Upper lobe of right lung (tissue), 1 donor: ENCODE data around the gene RGS6. TPM values are rescaled to one million over a fixed set of nuclear protein-coding genes. Genes with fewer than 3 reads are reported as not detected.
A peak's percentile ranks its signal among the peaks of the same experiment; 100 is the strongest.

ENCODE experiments used
- ATAC-seq: fragments of 200-7000 bp; cut with Tn5 transposase; one replicate; pipeline ENCODE4 v1.9.1; 2020; ENCODE audit warnings: mild to moderate bottlenecking, moderate library complexity
- DNase-seq: peaks from one replicate; pipeline ENCODE4 v3.0.0-alpha.2; 2020
- H3K27ac ChIP-seq: fragments of 200-600 bp; one replicate; pipeline ENCODE4 v1.8.0; 2022
- H3K27me3 ChIP-seq: fragments of 200-600 bp; one replicate; pipeline ENCODE4 v1.8.0; 2022; ENCODE audit warnings: mild to moderate bottlenecking
- H3K36me3 ChIP-seq: fragments of 200-600 bp; one replicate; pipeline ENCODE4 v1.8.0; 2022
- H3K4me1 ChIP-seq: fragments of 200-600 bp; one replicate; pipeline ENCODE4 v1.8.0; 2022
- H3K4me3 ChIP-seq: fragments of 200-600 bp; one replicate; pipeline ENCODE4 v1.8.0; 2022; ENCODE audit warnings: mild to moderate bottlenecking
- H3K9me3 ChIP-seq: fragments of 200-600 bp; one replicate; pipeline ENCODE4 v1.8.0; 2022
- CTCF ChIP-seq: fragments of 200-600 bp; IDR thresholded peaks from one replicate; pipeline ENCODE4 v1.8.0; 2022; ENCODE audit warnings: antibody characterized with exemption
- intact Hi-C: fragments of 100-400 bp; cut with DNase I; formaldehyde crosslinking; loops from one replicate; pipeline ENCODE4 v1.11.0; 2022
- total RNA-seq: library from RNA; stranded (reverse); fragmentation: NEBNext Ultra II Directional; extraction: Animal tissue kit (Norgen Biotek cat#: 25700); gene quantifications from one replicate; pipeline ENCODE4 v1.2.1, GENCODE V29; 2021
- donor health status: DM: no; HTN: yes; CAD: no; lungs with severe emphysema.

RGS6 gene
- total RNA-seq, 1 donor from 2014 or later = 2.6 TPM

DNA sequence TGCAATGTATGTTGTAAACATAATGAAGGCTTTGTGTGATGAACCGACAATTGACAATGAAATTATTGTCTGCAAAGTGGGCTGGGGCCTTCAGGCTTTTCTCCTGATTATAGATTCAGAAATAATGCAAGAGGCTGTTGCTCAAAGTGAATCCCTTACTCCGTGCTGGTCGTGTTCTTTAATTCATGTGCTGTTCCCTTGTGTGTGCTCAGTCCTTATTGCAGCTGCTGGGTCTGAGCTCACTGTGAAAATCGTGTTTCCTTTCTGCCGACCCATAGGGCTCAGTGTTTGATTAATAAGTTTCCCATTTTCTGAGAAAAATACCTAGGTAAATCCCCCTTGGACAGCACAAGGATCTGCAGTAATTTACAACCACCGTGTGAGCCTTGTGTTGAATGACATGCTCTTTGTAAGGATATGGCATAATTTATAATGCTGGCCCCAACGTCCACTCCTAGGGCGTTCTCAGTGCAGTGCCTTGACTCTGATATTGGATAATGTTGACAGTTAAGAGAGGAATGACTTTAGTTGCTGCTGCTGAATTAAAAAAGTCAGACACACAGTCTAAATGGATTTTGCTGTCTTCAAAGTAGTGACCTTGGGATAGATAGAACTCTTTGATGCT, 81.6 kb downstream of the RGS6 start:
- ATAC-seq (no peak), DNase-seq (no peak)
- no peak overlapping the region for H3K4me3 ChIP-seq
- no peaks in the 10 kb centered on the region for H3K4me1 ChIP-seq
- intact Hi-C loops = no loop called here
- no peak for TF ChIP-seq CTCF
- H3K27me3 ChIP-seq = no peaks in the 10 kb centered on the region
- H3K36me3 ChIP-seq = no peaks in the 10 kb centered on the region
- H3K27ac ChIP-seq = no peak overlapping the region
- no peaks in the 10 kb centered on the region for H3K9me3 ChIP-seq

GRCh38 chr14:72014486-72014885, 82.3 kb downstream of the RGS6 start:
- no peak overlapping the region for H3K4me3 ChIP-seq
- no peak overlapping the region for H3K27ac ChIP-seq
- no peak for TF ChIP-seq CTCF
- no peaks in the 10 kb centered on the region for H3K36me3 ChIP-seq
- no peaks in the 10 kb centered on the region for H3K9me3 ChIP-seq
- no peak for ATAC-seq
- H3K27me3 ChIP-seq = no peaks in the 10 kb centered on the region
- no peaks in the 10 kb centered on the region for H3K4me1 ChIP-seq
- DNase-seq = no peak
- intact Hi-C loops = no loop called here

DNA sequence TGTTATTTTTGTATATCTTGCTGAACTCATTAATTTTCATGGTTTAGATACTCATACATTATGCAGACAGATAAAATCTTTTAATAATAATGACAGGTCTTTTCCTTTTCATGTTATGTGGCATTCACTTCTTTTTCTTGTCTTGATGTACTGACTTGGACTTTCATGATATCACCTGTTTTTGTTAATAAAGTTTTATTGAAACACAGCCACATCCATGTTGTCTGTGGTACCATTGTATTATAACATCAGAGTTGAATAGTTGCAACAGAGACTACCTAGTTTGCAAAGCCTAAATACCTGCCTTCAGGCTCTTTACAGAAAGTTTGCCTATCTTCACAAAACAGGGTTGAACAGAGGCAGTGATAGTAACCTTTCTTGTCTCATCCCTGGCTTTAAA, 85.1 kb downstream of the RGS6 start:
- intact Hi-C loops = no loop called here
- no peaks in the 10 kb centered on the region for H3K36me3 ChIP-seq
- ATAC-seq (no peak), DNase-seq (no peak)
- H3K4me3 ChIP-seq = no peak overlapping the region
- H3K4me1 ChIP-seq = no peaks in the 10 kb centered on the region
- H3K9me3 ChIP-seq = no peaks in the 10 kb centered on the region
- H3K27ac ChIP-seq = no peak overlapping the region
- no peak for TF ChIP-seq CTCF
- H3K27me3 ChIP-seq = no peaks in the 10 kb centered on the region

- intact Hi-C loops = no loop called here
- no peak for DNase-seq
These were observed 91.2 kb downstream of the RGS6 start for GRCh38 chr14:72023128-72024042.

DNA sequence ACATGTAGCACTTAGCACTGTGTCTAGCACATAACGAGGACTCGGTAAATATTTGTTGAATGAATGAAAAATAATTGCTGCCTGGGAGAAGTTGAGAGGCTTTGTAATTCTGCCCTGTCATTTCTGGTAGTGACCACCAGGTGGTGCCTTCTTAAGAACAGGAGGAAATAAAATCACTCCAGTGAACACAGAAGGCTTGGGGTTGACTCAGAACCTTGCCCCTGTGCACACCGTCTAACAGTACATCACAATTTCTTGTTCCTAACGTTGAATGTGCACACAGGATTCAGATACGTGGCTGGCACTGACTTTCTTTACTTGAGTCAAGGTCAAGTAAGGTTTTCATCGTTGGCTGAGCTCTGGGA, 91.8 kb downstream of the RGS6 start:
- Histone ChIP-seq H3K9me3 (no peaks in the 10 kb centered on the region), H3K4me3 (no peak overlapping the region), H3K36me3 (no peaks in the 10 kb centered on the region), H3K27me3 (no peaks in the 10 kb centered on the region), H3K4me1 (no peaks in the 10 kb centered on the region), H3K27ac (no peak overlapping the region)
- no peak for DNase-seq
- intact Hi-C loops = no loop called here
- peak; percentile 79 for ATAC-seq
- TF ChIP-seq CTCF = peak; percentile 61

More at GRCh38 chr14:72023128-72024042, 91.2 kb downstream of the RGS6 start:
- H3K4me3 ChIP-seq = no peak overlapping the region
- no peak for TF ChIP-seq CTCF
- H3K27me3 ChIP-seq = no peaks in the 10 kb centered on the region
- no peak for ATAC-seq
- H3K4me1 ChIP-seq = no peaks in the 10 kb centered on the region
- H3K9me3 ChIP-seq = no peaks in the 10 kb centered on the region
- no peaks in the 10 kb centered on the region for H3K36me3 ChIP-seq
- no peak overlapping the region for H3K27ac ChIP-seq
